GM19240 (cell line): ENCODE measurements around the gene ROBO3.

Experiments
- DNase-seq: peaks from one replicate; pipeline ENCODE4 v3.0.0; 2011; ENCODE audit warnings: low spot score; ENCODE audit not compliant: insufficient read length

ROBO3 gene

DNA sequence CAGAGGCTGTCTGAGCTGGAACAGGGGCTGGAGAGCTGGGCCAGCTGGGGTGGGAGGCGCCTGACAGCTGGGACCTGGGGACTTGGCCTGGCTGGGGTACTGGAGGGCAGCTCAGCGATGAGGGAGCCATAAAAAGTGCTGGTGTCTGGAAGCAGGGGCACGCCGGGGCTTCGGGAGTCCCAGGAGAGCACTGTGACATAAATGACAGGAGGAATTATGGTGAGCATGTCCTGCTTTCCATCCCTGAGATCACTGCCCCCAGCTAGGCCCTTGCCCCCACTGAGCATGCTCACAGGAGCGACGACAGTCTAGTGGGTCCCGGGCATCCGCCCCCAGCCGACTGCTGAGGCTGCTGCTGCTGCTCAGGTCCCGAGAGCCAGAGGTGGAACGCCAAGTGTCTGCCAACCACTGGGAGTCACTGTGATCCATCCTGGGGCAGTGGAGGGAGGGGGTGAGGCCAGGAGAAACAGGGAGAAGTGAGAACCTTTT is 26.2 kb downstream of the ROBO3 start:
- DNase-seq, result no peak

- DNase-seq, result no peak
Measured at GRCh38 chr11:124892146-124892545, 26.9 kb downstream of the ROBO3 start.

GRCh38 chr11:124892750-124893454 is 27.7 kb downstream of the ROBO3 start:
- DNase-seq, result no peak

- DNase-seq, result no peak
Measured at GRCh38 chr11:124893781-124894401, 28.7 kb downstream of the ROBO3 start.

DNA sequence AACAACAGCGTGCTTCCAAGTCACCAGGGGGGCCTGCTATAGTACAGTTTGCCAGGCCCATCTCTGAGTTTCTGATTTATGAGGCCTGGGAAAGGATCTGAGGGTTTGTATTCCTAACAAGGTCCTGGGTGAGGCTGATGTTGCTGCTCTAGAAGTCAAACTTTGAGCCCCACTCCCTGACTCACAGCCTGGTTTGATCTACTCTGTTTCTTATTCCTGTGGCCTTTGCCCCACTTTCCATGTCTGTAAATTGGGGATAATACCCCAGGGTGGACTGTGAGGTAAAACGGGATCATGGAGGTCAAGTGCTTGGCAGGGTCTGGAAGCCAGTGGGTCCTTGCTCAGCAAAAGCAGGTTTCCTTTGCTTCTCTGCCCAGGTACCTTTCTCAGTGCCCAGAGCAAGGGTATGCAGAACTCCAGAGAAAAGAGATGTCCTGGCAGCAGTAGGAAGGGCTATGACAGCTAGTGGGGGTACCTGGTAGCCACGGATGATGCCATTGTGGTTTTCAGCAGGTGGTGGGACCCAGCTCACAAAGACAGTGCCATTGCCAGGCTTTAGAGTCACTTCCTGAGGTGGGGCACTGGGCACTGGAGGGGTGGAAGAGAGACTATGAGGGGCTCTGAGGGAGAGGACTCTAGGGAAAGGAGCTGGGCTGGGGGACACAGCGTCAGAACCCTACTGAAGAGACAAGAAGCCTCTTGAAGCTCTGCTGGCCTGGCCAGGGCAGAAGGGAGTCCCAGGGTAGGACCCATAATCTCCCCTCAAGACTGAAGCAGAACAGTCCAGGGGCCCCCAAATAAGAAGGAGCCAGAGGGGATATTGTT is 29.6 kb downstream of the ROBO3 start:
- DNase-seq, result no peak

GRCh38 chr11:124895471-124895971 is 30.3 kb downstream of the ROBO3 start:
- DNase-seq, result no peak

GRCh38 chr11:124896071-124896750 is 31.0 kb downstream of the ROBO3 start:
- DNase-seq, result no peak

DNA sequence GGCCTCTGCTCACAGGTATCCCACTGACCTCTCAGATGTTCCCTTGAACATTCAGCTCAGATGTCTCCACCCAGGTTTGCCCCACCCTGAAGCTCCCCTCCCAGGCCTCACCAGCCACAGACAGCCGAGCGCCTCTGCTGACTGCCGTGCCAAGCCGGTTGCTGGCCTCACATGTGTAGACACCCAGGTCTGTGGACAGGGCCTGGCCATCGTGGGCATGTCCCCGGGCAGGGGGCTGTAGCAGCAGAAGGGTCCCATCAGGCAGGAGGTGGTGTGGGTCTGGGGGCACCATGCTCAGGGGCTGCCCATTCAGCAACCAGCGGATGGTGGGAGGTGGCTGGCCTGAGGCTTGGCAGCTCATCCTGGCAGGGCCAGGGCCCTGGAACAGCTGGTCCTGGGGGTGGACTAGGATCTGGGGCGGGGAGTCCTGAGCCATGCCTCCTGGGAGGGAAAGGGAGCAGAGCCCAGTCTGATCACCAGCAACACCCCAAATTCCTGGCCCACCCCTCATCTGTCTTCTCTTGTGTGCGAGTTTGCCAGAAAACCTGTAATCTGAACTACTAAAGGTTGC is 31.7 kb downstream of the ROBO3 start:
- no peak for DNase-seq

DNA sequence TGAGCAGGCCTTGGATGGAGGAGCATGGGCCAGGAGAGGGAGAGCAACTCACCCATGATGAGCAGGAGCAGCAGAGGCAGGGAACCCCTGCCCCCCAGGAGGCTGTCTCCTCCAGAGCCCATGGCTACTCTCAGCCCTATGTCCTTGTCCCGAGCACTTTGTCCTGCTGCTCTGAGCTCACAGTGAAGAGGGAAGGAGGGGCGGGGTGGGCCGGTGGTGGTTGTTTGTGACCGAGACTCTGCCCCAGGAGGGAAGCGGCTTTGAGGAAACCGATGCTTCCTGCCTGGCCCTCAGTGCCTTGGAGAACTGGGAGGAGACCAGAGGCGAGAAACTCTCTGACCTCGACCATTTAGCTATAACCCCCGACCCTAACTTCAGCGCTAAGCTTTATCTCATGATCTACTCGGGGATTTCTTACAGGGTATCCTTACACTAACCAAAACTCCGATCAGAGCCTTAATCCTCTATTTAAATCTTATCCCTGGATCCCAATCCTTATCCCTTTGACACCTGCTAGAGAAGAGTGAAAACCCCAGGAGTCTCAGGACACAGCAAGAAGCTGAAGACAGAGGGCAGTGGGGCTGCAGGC is 32.5 kb downstream of the ROBO3 start, which contains the start of gene ROBO4:
Gene ROBO4 (minus strand): TSS at position 192 of the 589 bp plus-strand sequence. CDS start 70 bp downstream, at position 122.
- DNase-seq, result no peak

- DNase-seq, result no peak
Measured at GRCh38 chr11:124898263-124898680, 33.0 kb downstream of the ROBO3 start.

DNA sequence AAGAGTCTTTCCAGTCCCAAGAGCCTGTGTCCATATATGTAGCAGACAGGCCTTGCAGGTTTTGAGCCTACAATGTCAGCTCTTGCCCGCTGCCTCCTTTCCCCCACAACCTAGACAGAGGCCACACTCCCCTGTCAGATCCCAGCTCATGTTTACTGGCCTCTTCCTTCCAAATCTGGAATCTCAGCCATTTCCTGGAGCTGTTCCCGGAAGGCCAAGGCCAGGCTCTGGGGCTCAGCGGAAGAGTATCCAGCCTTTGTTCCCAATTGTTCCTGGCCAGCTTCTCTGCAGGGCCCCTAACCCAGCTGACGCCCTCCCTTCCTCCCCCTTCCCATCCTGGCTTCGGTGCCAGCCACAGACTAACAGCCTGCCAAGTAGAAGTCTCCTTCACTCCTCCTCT is 33.5 kb downstream of the ROBO3 start:
- no peak for DNase-seq

DNA sequence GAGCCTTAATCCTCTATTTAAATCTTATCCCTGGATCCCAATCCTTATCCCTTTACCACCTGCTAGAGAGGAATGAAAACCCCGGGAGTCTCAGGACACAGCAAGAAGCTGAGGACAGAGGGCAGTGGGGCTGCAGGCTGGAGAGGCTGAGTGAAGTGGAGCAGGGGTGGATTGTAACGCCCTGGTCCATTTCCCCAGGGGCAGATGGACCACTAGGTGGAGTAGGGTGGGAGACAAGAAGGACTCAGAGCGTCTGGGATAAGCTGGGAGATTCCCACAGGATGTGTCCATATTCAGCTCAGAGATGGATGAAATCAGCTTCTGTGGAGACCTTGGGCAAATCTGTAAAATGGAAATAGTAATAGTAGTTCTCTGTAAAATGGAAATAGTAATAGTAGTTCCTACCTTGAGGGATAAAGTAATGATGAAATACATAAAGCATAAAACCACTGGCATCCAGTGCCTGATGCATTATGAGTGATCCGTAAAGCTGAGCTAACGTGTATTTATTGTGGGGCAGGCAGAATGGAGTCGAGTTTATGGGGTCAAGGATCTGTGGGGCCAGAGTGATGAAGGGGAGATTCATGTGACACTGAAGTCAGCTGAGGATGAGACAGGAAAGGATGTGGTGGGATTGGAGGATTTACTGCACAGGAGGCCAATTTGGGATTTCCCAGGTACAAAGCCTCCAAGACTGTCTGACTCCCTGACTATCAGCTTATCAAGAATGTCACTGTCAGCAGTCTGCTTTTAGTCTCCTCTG is 34.3 kb downstream of the ROBO3 start:
- DNase-seq, result no peak

GRCh38 chr11:124900464-124900863 is 35.2 kb downstream of the ROBO3 start:
- DNase-seq, result no peak

- no peak for DNase-seq
Measured at GRCh38 chr11:124902616-124903015, 37.4 kb downstream of the ROBO3 start.

DNA sequence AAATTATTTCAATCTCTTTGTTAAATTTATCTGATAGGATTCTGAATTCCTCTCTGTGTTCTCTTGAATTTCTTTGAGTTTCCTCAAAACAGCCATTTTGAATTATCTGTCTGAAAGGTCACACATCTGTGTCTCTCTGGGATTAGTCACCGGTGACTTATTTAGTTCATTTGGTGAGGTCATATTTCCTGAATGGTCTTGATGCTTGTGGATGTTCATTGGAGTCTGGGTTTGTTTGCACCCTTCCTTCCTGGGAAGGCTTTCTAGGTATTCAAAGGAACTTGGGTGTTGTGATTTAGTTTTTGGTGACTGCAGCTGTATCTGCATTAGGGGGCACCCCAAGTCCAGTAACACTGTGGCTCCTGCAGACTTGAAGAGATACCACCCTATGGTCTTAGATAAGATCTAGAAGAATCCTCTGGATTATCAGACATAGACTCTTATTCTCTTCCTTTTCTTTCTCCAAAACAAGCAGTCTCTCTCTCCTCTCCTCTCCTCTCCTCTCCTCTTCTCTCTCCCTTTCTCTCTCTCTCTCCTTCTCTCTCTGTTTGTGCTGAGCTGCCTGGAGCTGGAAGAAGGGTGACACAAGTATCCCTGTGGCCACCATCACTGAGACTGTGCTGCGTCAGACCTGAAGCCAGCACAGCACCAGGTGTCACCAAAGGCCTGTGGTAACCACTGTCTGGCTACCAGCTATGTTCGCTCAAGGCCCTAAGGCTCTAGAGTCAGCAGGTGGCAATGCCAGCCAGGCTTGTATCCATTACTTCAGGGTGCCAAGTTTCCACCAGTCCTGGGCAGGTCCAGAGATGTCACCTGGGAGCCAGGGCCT is 50.5 kb downstream of the ROBO3 start:
- no peak for DNase-seq

GRCh38 chr11:124916370-124916710 is 51.1 kb downstream of the ROBO3 start:
- DNase-seq, result no peak

GRCh38 chr11:124917115-124917637 is 51.9 kb downstream of the ROBO3 start:
- no peak for DNase-seq

DNA sequence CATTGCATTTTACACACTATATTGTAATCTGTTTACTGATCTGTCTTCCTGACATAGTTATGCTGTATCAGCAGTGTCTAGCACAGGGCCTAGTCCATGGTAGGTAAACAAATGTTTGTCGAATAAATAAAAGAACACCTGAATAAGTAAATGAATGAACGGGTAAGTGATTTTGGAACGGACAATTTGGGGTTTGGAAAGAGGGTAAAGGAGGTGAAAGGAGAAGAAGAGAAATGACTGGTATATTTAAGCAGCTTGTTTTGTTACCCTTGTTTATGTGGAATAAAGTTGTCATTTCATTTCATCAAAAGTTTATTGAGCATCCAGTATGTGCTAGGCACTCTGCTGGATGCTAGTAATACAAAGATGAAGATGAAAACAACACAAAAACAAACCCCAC is 53.7 kb downstream of the ROBO3 start, which contains the start of gene HEPN1:
Gene HEPN1 (plus strand): TSS at position 301 of the 400 bp plus-strand sequence.
- no peak for DNase-seq

DNA sequence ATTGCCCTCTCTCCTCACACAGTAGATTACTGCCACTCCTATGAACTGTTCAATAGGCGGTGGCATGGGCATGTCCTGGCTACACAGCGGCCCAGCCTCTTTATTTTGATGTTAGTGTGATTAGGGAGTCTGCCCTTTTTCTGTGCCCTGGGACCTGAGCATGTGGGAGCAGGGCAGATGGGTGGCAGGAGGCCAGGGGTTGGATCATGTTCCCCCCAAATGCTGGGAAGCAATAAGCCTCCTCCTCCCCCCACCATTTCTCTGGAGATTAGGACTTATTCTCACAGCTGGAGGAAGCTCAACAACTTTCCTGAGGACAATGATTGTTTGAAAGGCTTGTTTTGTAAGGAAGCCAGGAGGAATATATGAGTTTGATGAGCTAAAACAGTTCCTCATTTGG is 54.7 kb downstream of the ROBO3 start:
- DNase-seq, result no peak
